Measurements from ENCODE around the gene INPP5E.
A peak's percentile ranks its signal among the peaks of the same experiment; 100 is the strongest.

INPP5E gene

DNA sequence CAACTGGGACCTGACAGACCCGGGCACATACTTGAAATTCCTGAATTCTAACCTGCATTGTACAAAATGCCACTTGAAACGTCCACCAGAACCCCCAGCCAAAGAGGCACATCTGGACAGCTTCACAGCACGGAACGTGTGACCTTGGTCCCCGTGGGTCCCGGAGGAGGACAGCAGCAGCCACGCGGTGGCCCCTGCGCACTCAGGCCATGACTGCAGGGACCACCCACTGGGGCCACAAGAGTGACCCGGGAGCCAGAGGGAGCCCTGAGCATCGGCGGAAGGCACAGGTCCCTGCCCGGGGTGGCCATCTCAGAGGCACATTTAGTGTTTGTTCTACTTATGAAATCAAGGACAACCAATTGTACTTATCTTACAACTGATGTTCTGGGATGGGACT is 37.6 kb downstream of the INPP5E start:
- Histone ChIP-seq H3K27ac (ENCODE audit: low read depth, low read length) (no peak overlapping the region), H3K4me2 (ENCODE audit: low read length) (no peak overlapping the region), H3K4me1 (ENCODE audit: control insufficient read depth, low read length) (peaks cover 19% of the 10 kb centered on the region), H3F3A (ENCODE audit: control insufficient read depth, insufficient read depth) (peaks cover 14% of the 10 kb centered on the region; the same call in 1 of the 2 replicates), H4K20me1 (ENCODE audit: control insufficient read depth, insufficient read depth, low read depth, low read length) (no peaks in the 10 kb centered on the region; the same call in none of the 2 replicates), H3K36me3 (ENCODE audit: control insufficient read depth, low read length) (peaks cover 69% of the 10 kb centered on the region), H3K79me2 (ENCODE audit: control insufficient read depth, low read length) (peaks cover 29% of the 10 kb centered on the region), H3K4me3 (ENCODE audit: low read length) (no peak overlapping the region), H3K9me3 (ENCODE audit: control insufficient read depth, insufficient read depth, low read length) (no peaks in the 10 kb centered on the region), H3K27me3 (ENCODE audit: control insufficient read depth, low read length) (no peaks in the 10 kb centered on the region), H3K9me2 (replicated peaks; ENCODE audit: control insufficient read depth, low read length) (no peaks in the 10 kb centered on the region)
- TF ChIP-seq EZH2phosphoT487 (IDR thresholded peaks at IDR 0.05; ENCODE audit: borderline replicate concordance, low read length) = no peak
- no peak for TF ChIP-seq CTCF (IDR thresholded peaks at IDR 0.05; ENCODE audit: low read depth, low read length, poor library complexity, severe bottlenecking)

DNA sequence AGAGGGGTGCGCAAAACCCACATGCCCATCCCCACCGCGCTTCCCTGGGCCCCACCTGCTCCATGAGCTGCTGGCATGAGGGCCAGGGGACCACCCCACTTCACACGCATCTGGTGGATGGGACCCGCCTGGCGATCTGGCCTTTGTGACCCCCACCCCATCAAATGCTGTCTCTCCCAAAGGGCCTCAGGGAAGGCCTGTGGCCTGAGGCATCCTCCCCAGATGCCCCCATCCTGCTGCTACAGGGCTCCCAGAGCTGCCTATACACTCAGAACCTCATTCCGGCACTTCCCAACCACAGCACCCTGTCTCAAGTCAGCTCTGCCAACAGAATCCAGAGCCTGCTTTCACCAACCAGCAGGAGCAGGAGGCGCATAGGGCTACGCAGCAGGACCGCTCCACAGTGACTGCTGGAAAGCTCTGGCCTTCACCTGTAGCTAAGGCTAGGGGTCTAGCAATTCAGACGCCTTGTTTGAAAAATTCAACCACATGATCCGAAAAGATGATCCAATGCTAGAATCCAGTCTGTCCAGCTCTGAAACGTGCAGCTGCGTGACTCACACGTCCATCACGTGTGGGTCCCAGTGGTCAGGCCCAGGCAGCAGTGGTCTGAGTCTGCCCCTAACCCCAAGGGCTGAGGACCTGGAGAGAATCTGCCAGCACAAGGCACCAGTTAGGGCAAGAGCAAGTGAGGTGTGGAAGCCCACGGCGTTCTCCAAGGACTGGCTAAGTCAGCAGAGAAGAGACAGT is 38.3 kb downstream of the INPP5E start:
- H3K36me3 ChIP-seq (ENCODE audit: control insufficient read depth, low read length) = peaks cover 71% of the 10 kb centered on the region
- no peaks in the 10 kb centered on the region for H3K9me3 ChIP-seq (ENCODE audit: control insufficient read depth, insufficient read depth, low read length)
- H3F3A ChIP-seq (ENCODE audit: control insufficient read depth, insufficient read depth) = peaks cover 14% of the 10 kb centered on the region; the same call in 1 of the 2 replicates
- H3K27ac ChIP-seq (ENCODE audit: low read depth, low read length) = no peak overlapping the region
- no peak overlapping the region for H3K4me2 ChIP-seq (ENCODE audit: low read length)
- TF ChIP-seq CTCF (IDR thresholded peaks at IDR 0.05; ENCODE audit: low read depth, low read length, poor library complexity, severe bottlenecking) (no peak), EZH2phosphoT487 (IDR thresholded peaks at IDR 0.05; ENCODE audit: borderline replicate concordance, low read length) (no peak)
- no peak overlapping the region for H3K4me3 ChIP-seq (ENCODE audit: low read length)
- no peaks in the 10 kb centered on the region; the same call in none of the 2 replicates for H4K20me1 ChIP-seq (ENCODE audit: control insufficient read depth, insufficient read depth, low read depth, low read length)
- H3K79me2 ChIP-seq (ENCODE audit: control insufficient read depth, low read length) = peaks cover 34% of the 10 kb centered on the region
- no peaks in the 10 kb centered on the region for H3K27me3 ChIP-seq (ENCODE audit: control insufficient read depth, low read length)
- H3K9me2 ChIP-seq (replicated peaks; ENCODE audit: control insufficient read depth, low read length) = no peaks in the 10 kb centered on the region
- peaks cover 19% of the 10 kb centered on the region for H3K4me1 ChIP-seq (ENCODE audit: control insufficient read depth, low read length)

GRCh38 chr9:136400038-136400834 is 39.4 kb downstream of the INPP5E start, which contains the start of gene SNAPC4:
SNAPC4 (minus strand) TSS chr9:136400170; CDS start chr9:136398428, 1,742 bp downstream.
- Histone ChIP-seq H3K4me1 (ENCODE audit: control insufficient read depth, low read length) (peaks cover 19% of the 10 kb centered on the region), H3K9me3 (ENCODE audit: control insufficient read depth, insufficient read depth, low read length) (no peaks in the 10 kb centered on the region), H3K4me3 (ENCODE audit: low read length) (peak within 1 kb of the TSS; percentile 95), H3K9me2 (replicated peaks; ENCODE audit: control insufficient read depth, low read length) (no peaks in the 10 kb centered on the region), H3K79me2 (ENCODE audit: control insufficient read depth, low read length) (peaks cover 34% of the 10 kb centered on the region), H3K36me3 (ENCODE audit: control insufficient read depth, low read length) (peaks cover 73% of the 10 kb centered on the region), H3K27me3 (ENCODE audit: control insufficient read depth, low read length) (no peaks in the 10 kb centered on the region), H3K27ac (ENCODE audit: low read depth, low read length) (peak within 1 kb of the TSS; percentile 38), H3F3A (ENCODE audit: control insufficient read depth, insufficient read depth) (peaks cover 14% of the 10 kb centered on the region; the same call in 1 of the 2 replicates), H4K20me1 (ENCODE audit: control insufficient read depth, insufficient read depth, low read depth, low read length) (no peaks in the 10 kb centered on the region; the same call in none of the 2 replicates), H3K4me2 (ENCODE audit: low read length) (peak within 1 kb of the TSS; percentile 75)
- TF ChIP-seq CTCF (IDR thresholded peaks at IDR 0.05; ENCODE audit: low read depth, low read length, poor library complexity, severe bottlenecking) = peak; percentile 92
- TF ChIP-seq EZH2phosphoT487 (IDR thresholded peaks at IDR 0.05; ENCODE audit: borderline replicate concordance, low read length) = no peak
